ENCODE results near the gene MYO15B. TPM values are rescaled to one million over a fixed set of nuclear protein-coding genes. Genes with fewer than 3 reads are reported as not detected.

The MYO15B gene
- 10 to 100 TPM; 49.0 to 66.7 TPM for total RNA-seq

DNA sequence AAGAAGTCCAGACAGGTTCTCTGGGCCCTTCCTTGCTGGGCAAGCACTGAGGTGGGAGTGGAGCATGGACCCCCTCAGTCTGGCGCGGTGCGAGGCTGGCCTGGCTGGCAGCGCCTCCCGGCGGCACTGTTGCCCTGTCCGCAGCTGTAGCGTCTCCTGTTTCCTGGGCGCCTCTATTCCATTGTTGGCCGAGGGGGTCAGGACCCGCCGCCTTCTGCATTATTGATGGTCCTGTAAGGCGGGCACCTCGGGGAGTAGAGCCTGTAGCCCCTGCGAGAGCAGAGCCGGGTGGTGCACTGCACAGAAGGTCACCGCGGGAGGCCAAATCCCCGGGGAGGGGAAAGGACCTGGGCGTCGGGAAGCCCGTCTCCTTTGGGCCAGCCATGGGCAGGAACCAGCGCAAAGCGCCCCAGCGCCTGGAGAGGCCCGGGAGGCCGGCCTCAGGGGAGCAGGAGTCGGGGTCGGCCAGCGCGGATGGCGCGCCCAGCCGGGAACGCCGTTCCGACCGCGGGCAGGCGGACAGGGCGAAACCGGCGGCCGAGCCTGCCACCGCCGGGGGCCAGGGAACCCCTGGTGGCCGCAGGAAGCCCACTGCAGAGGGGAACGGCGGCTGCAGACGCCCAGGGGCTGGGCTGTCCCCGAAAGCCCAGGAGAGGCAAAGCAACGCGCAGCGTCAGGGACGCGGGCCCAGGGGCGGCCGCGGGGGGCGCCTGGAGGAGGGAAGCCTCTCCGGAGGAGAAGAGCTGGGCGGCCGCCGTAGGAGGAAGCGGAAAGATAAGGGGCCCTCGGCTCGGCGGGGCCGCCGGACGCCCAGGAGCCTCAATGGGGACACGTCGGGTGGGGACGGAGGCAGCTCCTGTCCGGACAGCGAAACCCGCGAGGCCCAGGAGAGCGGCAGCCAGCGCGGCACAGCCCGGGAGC, at the start of gene MYO15B:
Gene MYO15B (plus strand): TSS at position 126 of the 921 bp plus-strand sequence. CDS start 258 bp downstream, at position 384.
- peak within 1 kb of the TSS; percentile 65 for H3K4me3 Mint-ChIP-seq
- peak within 1 kb of the TSS; percentile 47 to 54 for H3K27ac Mint-ChIP-seq
- no peaks in the 10 kb centered on the region for H3K27me3 Mint-ChIP-seq
- H3K9me3 Mint-ChIP-seq: no peaks in the 10 kb centered on the region
- H3K4me1 Mint-ChIP-seq (ENCODE audit: low read depth in 2 of 2): peaks cover 6 to 10% of the 10 kb centered on the region in 2 donors
- ATAC-seq: peak; percentile 55
- H3K36me3 Mint-ChIP-seq: no peaks in the 10 kb centered on the region
- peak; percentile 76 for DNase-seq (ENCODE audit: low spot score)

DNA sequence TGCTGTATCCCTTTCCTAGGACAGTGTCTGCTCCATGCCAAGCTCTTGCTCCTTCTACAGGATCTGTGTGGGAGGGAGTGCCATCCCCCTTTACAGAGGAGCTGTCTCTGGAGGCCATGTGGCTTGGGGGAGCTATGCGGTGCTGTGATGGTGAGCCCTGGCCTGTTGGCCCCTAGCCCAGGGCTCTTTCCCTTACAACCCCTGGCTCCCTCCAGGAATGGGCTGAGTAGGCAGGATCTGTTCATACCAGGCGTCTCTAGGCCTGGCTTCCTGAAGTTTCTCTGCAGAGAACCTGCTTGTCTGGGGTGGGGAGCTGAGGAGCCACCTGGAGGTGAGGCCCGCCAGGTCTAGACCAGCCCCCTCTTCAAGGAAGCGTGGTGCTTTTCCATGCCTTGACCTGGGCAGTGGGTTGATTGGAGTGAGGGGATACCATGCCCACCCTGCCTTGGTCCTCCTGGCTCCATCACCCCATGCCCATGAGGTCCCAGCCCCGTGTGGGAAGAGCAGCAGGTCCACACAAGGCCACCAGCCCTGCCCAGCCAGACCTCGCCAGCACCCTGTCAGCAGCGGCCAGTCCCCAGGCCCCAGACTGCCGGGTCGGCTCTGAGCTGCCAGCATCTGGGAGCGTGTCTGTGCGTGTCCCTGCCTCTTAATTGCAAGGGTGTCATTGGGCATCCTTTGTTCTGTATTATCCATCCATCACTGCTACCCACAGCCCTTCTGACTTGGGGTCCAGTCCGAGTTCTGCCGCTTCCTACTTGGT, 47.5 kb upstream of the MYO15B start:
- Mint-ChIP-seq H3K27ac (no peak overlapping the region), H3K9me3 (no peaks in the 10 kb centered on the region), H3K4me3 (no peak overlapping the region), H3K27me3 (no peaks in the 10 kb centered on the region), H3K36me3 (no peaks in the 10 kb centered on the region), H3K4me1 (ENCODE audit: low read depth in 2 of 2) (peaks cover 16 to 26% of the 10 kb centered on the region in 2 donors)
- ATAC-seq: no peak
- DNase-seq (ENCODE audit: low spot score): no peak

DNA sequence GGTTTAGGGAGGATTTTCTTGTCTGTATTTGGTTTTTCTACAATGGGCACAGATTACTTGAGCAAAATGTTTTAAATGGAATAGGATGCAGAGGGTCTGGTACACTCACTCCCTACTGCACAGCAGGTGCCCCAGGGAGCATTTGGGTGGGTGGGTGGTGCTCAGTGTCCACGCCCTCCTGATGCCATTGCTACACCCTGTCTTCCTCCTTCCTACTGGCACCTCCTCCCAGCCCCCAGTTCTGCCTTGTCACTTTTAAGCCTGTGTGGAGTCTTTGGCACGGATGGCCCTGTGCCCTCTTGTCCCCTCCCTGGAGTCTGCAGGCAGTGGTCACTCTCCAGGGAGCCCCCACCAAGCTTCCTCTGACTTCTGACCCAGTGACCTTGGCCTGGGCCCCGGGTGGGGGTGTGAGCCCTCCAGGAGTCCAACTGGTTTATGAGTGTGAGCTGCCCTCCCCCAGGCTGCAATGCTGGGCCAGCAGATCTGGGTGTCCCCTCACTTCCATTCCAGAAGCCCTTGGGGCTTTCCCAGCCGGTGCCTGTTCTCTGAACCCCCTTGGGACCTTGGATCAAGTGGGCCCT, 46.6 kb upstream of the MYO15B start:
- Mint-ChIP-seq H3K36me3 (no peaks in the 10 kb centered on the region), H3K4me1 (ENCODE audit: low read depth in 2 of 2) (peaks cover 8 to 22% of the 10 kb centered on the region in 2 donors), H3K9me3 (no peaks in the 10 kb centered on the region), H3K4me3 (no peak overlapping the region), H3K27me3 (no peaks in the 10 kb centered on the region), H3K27ac (no peak overlapping the region)
- ATAC-seq (no peak), DNase-seq (ENCODE audit: low spot score) (no peak)

DNA sequence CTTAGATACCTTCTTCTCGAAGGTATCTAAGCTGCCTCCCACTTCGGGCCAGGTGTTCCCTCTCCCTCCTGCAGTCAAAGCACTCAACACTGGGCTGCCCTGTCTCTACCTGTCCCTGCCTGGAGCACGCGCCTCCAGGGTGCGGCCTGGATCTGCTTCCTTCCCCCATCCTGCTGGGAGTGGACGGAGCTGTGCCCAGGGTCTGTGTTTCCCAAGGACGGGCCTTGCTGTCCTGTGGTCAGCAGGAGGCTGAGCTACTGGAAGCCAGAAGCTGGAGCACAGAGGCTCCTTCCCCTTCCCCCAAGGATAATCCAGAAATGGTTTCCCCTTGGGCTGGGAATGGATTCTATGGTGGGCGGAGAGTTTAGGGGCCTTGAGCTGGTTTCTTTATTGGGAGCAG, 45.4 kb upstream of the MYO15B start:
- DNase-seq (ENCODE audit: low spot score) (no peak), ATAC-seq (no peak)
- Mint-ChIP-seq H3K27me3 (no peaks in the 10 kb centered on the region), H3K9me3 (no peaks in the 10 kb centered on the region), H3K36me3 (no peaks in the 10 kb centered on the region), H3K4me1 (ENCODE audit: low read depth in 2 of 2) (peaks cover 8 to 22% of the 10 kb centered on the region in 2 donors), H3K27ac (peak overlapping the region in 1 of 2 donors; percentile 60), H3K4me3 (no peak overlapping the region)

DNA sequence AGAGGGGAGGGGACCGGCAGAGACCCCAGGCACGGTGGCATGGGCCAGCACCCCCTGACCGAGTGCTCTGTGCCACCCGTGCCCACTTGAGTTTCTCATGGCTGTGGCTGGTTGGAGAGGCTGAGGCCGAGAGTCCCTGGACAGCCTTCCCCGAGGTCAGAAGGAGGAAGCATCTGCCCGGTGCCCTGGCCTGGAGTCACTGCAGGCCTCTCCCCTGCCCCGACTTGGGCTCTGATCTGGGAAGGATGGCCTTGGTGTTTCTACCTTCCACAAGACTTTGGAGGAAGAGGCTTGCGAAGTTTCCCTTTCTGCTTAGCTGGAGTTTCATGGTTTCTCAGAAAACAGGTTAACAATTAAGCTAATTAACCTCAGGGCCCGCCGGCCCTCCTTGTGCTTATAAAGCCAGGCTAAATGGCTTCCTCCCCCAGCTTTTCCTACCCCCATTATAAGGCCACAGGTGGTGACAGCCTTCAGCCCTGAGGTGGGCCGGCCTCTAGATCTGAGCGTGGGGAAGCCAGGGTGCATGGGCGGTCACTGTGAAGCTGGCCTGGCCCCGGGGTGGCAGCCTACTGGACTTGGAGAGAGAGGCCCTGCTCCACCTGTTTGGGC, 44.8 kb upstream of the MYO15B start:
- no peak for ATAC-seq
- H3K4me3 Mint-ChIP-seq: no peak overlapping the region
- no peak overlapping the region for H3K27ac Mint-ChIP-seq

DNA sequence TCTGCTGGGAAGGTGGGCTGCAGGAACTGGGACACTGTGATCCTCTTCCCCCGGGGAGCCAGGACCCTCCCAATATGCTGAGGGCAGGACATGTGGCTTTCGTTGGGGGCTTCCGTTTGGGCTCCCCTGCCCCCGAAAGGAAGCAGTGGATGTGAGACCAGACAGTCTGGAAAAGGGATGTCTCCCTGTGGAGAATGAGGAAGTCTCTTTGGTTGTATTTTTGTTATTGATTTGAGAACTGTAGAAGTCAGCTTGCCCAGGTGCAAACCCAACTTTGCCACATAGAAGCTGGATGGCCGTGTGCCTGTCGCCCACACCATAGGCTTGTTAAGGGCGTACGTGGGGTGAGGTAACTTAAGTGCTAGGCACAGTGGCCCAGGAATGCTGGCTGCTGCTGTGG, 43.4 kb upstream of the MYO15B start:
- DNase-seq (ENCODE audit: low spot score) (no peak), ATAC-seq (no peak)
- no peak overlapping the region for H3K27ac Mint-ChIP-seq

More for the DNA sequence above, 44.8 kb upstream of the MYO15B start:
- peaks cover 8 to 22% of the 10 kb centered on the region in 2 donors for H3K4me1 Mint-ChIP-seq (ENCODE audit: low read depth in 2 of 2)
- no peak for DNase-seq (ENCODE audit: low spot score)
- no peaks in the 10 kb centered on the region for H3K36me3 Mint-ChIP-seq
- no peaks in the 10 kb centered on the region for H3K27me3 Mint-ChIP-seq
- H3K9me3 Mint-ChIP-seq: no peaks in the 10 kb centered on the region

DNA sequence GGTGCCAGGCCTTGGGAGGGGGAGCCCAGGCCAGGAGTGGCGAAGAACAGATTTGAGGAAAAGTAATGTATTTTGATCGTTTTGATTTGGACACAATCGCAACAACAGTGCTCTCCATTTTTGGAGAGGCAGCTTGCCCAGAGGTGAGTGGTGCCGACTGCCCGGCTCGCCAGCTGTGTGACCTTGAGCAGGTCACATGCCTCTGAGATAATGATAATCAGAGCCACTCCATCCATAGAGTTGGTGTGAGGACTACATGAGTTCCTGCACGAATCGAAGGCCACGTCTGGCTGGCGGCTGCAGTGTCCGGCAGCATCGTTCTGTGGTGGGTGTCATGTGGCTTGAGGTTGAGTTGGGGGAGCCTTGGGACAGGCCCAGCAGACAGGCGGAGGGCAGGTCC, 41.4 kb upstream of the MYO15B start:
- ATAC-seq (no peak), DNase-seq (ENCODE audit: low spot score) (no peak)
- Mint-ChIP-seq H3K27ac (peak overlapping the region in 1 of 2 donors; percentile 67), H3K4me3 (no peak overlapping the region), H3K36me3 (no peaks in the 10 kb centered on the region), H3K27me3 (no peaks in the 10 kb centered on the region), H3K4me1 (ENCODE audit: low read depth in 2 of 2) (peaks cover 5 to 21% of the 10 kb centered on the region in 2 donors), H3K9me3 (no peaks in the 10 kb centered on the region)

More for the DNA sequence above, 43.4 kb upstream of the MYO15B start:
- Mint-ChIP-seq H3K9me3 (no peaks in the 10 kb centered on the region), H3K4me3 (no peak overlapping the region), H3K27me3 (no peaks in the 10 kb centered on the region), H3K4me1 (ENCODE audit: low read depth in 2 of 2) (peaks cover 9 to 24% of the 10 kb centered on the region in 2 donors), H3K36me3 (no peaks in the 10 kb centered on the region)

DNA sequence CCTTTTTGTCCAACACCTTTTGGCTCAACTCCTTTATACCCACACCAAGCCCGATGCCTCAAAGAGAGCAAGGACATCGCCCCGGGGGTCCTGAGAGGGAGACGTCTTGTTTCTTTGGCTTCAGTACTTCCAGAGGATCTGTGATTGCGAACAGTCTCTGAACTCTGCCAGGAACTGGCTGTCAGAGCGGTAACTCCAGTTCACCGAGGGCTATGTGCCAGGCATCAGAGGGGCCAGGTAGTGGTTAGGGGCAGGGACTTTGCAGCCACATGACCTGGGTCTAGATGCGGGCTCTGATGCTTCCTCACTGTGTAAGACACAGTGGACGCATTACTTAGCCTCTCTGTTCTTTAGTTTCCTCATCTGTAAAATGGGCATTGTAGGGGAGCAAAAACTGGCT, 40.5 kb upstream of the MYO15B start:
- Mint-ChIP-seq H3K27ac (peak overlapping the region in 1 of 2 donors; percentile 75), H3K27me3 (no peaks in the 10 kb centered on the region), H3K36me3 (no peaks in the 10 kb centered on the region), H3K9me3 (no peaks in the 10 kb centered on the region), H3K4me3 (no peak overlapping the region), H3K4me1 (ENCODE audit: low read depth in 2 of 2) (peaks cover 5 to 18% of the 10 kb centered on the region in 2 donors)
- DNase-seq (ENCODE audit: low spot score) (no peak), ATAC-seq (no peak)

DNA sequence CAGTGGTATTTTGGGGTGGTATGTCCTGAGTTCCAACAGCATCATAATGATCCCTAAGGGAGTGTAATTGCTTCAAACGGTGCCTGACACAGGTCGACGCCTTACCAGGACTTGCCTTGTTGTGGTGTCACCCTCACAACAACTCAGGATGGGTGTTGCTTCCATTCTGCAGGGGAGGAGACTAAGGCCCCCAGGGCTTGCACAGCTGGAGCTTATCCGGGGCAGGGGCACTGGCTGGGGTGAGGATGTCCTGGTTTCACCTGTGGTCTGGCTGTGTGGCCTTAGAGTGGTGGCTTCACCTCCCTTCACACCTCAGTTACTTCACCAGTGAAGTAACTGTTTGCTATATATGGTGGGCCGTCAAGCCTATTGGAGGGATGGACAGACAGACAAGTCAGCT, 38.8 kb upstream of the MYO15B start:
- no peak for DNase-seq (ENCODE audit: low spot score)
- Mint-ChIP-seq H3K27me3 (no peaks in the 10 kb centered on the region), H3K4me3 (no peak overlapping the region), H3K9me3 (no peaks in the 10 kb centered on the region), H3K4me1 (ENCODE audit: low read depth in 2 of 2) (peaks cover 5 to 15% of the 10 kb centered on the region in 2 donors), H3K27ac (no peak overlapping the region), H3K36me3 (no peaks in the 10 kb centered on the region)
- peak; percentile 68 to 73 for ATAC-seq

DNA sequence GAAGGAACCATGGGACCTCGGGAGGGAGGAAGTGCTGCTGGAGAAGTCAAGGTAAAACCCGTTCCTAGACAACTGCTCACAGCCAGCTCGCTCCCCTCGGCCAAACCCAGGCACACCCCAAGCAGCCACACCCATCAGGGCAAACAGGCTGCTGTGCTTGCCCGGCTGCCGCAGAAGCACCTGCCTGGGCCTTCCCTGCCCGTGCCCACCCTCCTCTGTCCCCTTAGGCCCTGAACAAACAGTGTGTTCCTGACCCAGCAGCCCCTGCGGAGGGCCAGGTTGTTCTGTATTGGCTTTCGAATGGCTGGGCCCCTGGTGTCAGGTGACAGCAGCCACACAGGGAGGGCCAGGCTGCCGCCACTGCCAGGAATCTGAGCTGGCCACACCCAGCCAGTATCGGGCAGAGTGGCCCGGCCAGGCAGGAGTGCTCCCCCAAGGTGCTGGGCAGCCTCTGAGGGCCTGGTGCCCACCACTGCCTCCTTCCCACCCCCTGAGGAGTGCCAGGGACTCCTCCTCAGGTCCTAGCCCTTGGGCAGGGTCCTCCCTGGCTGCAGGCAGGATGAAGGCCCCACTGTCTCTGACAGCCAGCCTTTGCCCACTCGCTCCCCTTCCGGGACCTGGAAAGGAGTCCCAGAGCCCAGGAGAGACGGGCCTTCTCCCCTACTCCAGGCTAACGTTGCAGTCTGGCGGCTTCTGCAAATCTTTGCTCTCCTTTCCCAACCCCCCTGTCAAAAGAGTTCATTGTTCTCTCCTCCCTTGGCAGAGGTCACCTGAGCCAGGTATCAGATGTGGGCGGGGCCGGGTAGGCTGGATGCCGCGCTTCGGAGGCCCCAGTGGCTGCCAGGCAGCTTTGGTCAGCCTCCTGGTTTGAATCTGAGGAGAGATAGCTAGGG, 38.1 kb upstream of the MYO15B start:
- no peak overlapping the region for H3K4me3 Mint-ChIP-seq
- no peaks in the 10 kb centered on the region for H3K9me3 Mint-ChIP-seq
- no peaks in the 10 kb centered on the region for H3K27me3 Mint-ChIP-seq
- ATAC-seq (peak in 1 of 2 donors; percentile 11), DNase-seq (ENCODE audit: low spot score) (no peak)
- no peaks in the 10 kb centered on the region for H3K36me3 Mint-ChIP-seq
- H3K27ac Mint-ChIP-seq: no peak overlapping the region
- H3K4me1 Mint-ChIP-seq (ENCODE audit: low read depth in 2 of 2): peaks cover 5 to 15% of the 10 kb centered on the region in 2 donors

DNA sequence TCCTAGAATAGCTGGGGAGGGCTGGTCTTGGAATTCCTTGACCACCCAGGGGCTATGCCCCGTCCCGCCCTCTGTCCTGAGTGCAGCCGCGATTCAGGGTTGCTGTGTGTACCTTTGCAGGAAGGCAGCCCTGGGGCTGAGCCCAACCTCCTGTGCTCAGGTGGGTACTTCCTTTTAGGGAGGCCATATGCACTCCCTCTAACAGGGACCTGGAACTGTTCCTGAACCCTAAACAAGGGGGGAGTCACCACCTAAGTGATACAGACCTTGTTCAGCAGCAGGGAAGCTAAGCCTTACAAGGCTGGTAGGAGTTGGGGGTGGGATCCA, 37.5 kb upstream of the MYO15B start:
- H3K27ac Mint-ChIP-seq: no peak overlapping the region
- H3K27me3 Mint-ChIP-seq: no peaks in the 10 kb centered on the region
- peaks cover 5 to 15% of the 10 kb centered on the region in 2 donors for H3K4me1 Mint-ChIP-seq (ENCODE audit: low read depth in 2 of 2)

DNA sequence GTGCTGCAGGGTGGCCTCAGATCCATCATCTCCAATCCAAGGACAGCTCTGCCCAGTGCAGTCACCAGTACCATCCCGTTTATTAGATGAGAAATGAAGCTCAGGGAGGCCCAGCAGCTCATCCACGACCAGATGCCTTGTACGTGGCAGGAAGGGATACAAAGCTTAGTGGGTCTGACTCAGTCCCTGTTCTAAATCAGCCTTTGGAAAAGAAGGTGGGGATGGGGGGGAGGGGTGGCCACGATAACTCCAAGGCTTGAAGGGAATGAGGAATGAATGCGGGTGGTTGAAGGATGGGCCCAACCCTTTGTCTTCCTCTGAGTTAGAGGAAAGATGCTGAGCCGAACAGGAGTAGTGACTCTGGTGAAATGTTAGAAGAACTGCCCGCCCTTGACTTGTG, 36.3 kb upstream of the MYO15B start:
- DNase-seq (ENCODE audit: low spot score) (no peak), ATAC-seq (no peak)
- H3K9me3 Mint-ChIP-seq: no peaks in the 10 kb centered on the region
- H3K27me3 Mint-ChIP-seq: no peaks in the 10 kb centered on the region
- H3K4me1 Mint-ChIP-seq (ENCODE audit: low read depth in 2 of 2): peaks cover 5 to 11% of the 10 kb centered on the region in 2 donors
- H3K36me3 Mint-ChIP-seq: no peaks in the 10 kb centered on the region
- H3K27ac Mint-ChIP-seq: peak overlapping the region in 1 of 2 donors; percentile 40
- no peak overlapping the region for H3K4me3 Mint-ChIP-seq

More for the DNA sequence above, 37.5 kb upstream of the MYO15B start:
- no peak for ATAC-seq
- Mint-ChIP-seq H3K4me3 (no peak overlapping the region), H3K36me3 (no peaks in the 10 kb centered on the region), H3K9me3 (no peaks in the 10 kb centered on the region)
- DNase-seq (ENCODE audit: low spot score): no peak

All from natural killer cell treated with Interleukin-12 subunit alpha and Interleukin-12 subunit beta and Interleukin-15 and Interleukin-18, amount 100 ng/mL, for 72 hours (primary cell).